ENCODE measurements around the gene BARHL1. TPM values are rescaled to one million over a fixed set of nuclear protein-coding genes. Genes with fewer than 3 reads are reported as not detected.

Gene BARHL1
- total and polyA plus RNA-seq, 2 of the 4 experiments (the other 2 are of a cell fraction) = not detected

DNA sequence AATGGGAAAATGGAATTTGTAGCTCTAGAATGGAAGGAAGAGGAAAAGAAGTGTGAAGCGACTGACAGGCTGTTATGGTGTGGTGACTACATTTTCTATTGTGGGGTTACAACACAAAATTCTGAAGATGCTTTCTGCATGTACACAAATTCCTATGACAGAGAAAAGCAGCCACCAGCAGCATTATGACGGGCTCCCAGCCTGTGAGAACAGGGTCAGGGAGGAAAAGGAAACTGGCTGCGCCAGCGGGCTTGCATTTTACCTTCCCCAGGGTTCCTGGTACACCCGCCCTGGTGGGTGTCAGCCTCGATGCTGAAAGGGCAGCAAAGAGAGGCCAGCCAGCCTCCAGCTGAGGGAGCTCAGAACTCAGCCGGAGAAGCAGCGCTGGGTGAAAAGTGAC is 46.3 kb downstream of the BARHL1 start:
- no peak overlapping the region for H2BK15ac ChIP-seq (ENCODE audit: low read depth, low read length)
- H3K9ac ChIP-seq (ENCODE audit: low read depth, low read length) = no peak overlapping the region
- peaks cover 30% of the 10 kb centered on the region for H3K36me3 ChIP-seq (ENCODE audit: control insufficient read depth, insufficient read depth, low read length)
- no peak for TF ChIP-seq CHD1 (IDR thresholded peaks at IDR 0.05; ENCODE audit: low read depth, low read length)
- no peak for TF ChIP-seq RCOR1 (IDR thresholded peaks at IDR 0.05; ENCODE audit: insufficient replicate concordance, low read length)
- TF ChIP-seq, protein P1, sequence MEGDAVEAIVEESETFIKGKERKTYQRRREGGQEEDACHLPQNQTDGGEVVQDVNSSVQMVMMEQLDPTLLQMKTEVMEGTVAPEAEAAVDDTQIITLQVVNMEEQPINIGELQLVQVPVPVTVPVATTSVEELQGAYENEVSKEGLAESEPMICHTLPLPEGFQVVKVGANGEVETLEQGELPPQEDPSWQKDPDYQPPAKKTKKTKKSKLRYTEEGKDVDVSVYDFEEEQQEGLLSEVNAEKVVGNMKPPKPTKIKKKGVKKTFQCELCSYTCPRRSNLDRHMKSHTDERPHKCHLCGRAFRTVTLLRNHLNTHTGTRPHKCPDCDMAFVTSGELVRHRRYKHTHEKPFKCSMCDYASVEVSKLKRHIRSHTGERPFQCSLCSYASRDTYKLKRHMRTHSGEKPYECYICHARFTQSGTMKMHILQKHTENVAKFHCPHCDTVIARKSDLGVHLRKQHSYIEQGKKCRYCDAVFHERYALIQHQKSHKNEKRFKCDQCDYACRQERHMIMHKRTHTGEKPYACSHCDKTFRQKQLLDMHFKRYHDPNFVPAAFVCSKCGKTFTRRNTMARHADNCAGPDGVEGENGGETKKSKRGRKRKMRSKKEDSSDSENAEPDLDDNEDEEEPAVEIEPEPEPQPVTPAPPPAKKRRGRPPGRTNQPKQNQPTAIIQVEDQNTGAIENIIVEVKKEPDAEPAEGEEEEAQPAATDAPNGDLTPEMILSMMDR (conservative IDR thresholded peaks at IDR 0.05; ENCODE audit: low read depth, low read length) = no peak
- TF ChIP-seq RFX5 (IDR thresholded peaks at IDR 0.05; ENCODE audit: low read depth, low read length) = no peak
- no peak for TF ChIP-seq FOS (IDR thresholded peaks at IDR 0.05; ENCODE audit: low read depth, low read length)
- TF ChIP-seq NFE2L2 (IDR thresholded peaks at IDR 0.05; ENCODE audit: low read depth, low read length) = no peak
- no peak for TF ChIP-seq MAFK (IDR thresholded peaks at IDR 0.05; ENCODE audit: low read depth, low read length)
- TF ChIP-seq RAD21 (IDR thresholded peaks at IDR 0.05; ENCODE audit: low read length) = no peak
- TF ChIP-seq CEBPB (IDR thresholded peaks at IDR 0.05; ENCODE audit: low read depth, low read length) = no peak
- no peak for TF ChIP-seq MXI1 (IDR thresholded peaks at IDR 0.05; ENCODE audit: borderline replicate concordance, low read depth, low read length)
- H3K56ac ChIP-seq (ENCODE audit: extremely low read depth, insufficient read depth, low read length) = no peak overlapping the region
- DNase-seq (no peak), ATAC-seq (ENCODE audit: low read depth) (no peak)
- no peak overlapping the region for H3K18ac ChIP-seq (ENCODE audit: low read depth, low read length)
- intact Hi-C loops (cut with micrococcal nuclease) = no loop called here
- H3K9me1 ChIP-seq (ENCODE audit: insufficient read depth, low read length) = peaks cover 10% of the 10 kb centered on the region; the same call in 1 of the 2 replicates
- no peak overlapping the region for H3K27ac ChIP-seq (ENCODE audit: insufficient read depth, low read length)
- in situ Hi-C loops (cut with MboI; ENCODE audit: low sequenced_read_pairs) = no loop called here
- no peak overlapping the region for H3K4ac ChIP-seq (ENCODE audit: low read depth, low read length)
- no peak overlapping the region for H2AFZ ChIP-seq (replicated peaks; ENCODE audit: low read length, poor library complexity)
- H4K91ac ChIP-seq (ENCODE audit: insufficient read depth, low read depth, low read length) = no peak overlapping the region
- POLR2A ChIA-PET (ENCODE audit: unreplicated experiment) = no interaction called here
- H4K5ac ChIP-seq (ENCODE audit: low read depth, low read length) = no peak overlapping the region
- H4K8ac ChIP-seq (ENCODE audit: low read depth in 2 of 2, low read length in 2 of 2) = no peak overlapping the region
- H3K79me1 ChIP-seq (ENCODE audit: low read depth in 1 of 2, low read length in 2 of 2) = no peaks in the 10 kb centered on the region
- no peak overlapping the region for H3K4me3 ChIP-seq (ENCODE audit: insufficient read depth, low read depth, low read length)
- no TSS peak for BruUV-seq (replicated peaks)
- no CpG with 5 or more reads among the region's 8 CpGs for WGBS, 2 experiments (ENCODE audit: extremely low coverage in 2 of 2, insufficient read length in 1 of 2)
- no peaks in the 10 kb centered on the region for H3K27me3 ChIP-seq (ENCODE audit: control insufficient read depth, insufficient read depth, low read length)
- peaks cover 23% of the 10 kb centered on the region; the same call in 1 of the 2 replicates for H4K20me1 ChIP-seq (ENCODE audit: insufficient read depth, low read length)
- dilution Hi-C loops (cut with HindIII; ENCODE audit: low sequenced_read_pairs, unreplicated experiment) = no loop called here
- no peak overlapping the region for H2BK120ac ChIP-seq (ENCODE audit: low read depth, low read length)
- no peak overlapping the region for H2BK5ac ChIP-seq (ENCODE audit: low read depth, low read length, poor library complexity, severe bottlenecking)
- H3K4me1 ChIP-seq (ENCODE audit: control insufficient read depth, insufficient read depth, low read length) = 0 out of 2 replicates have a peak, but pooled peaks cover 3% of the 10 kb centered on the region
- H3K4me2 ChIP-seq (ENCODE audit: low read depth, low read length) = no peak overlapping the region
- H2BK20ac ChIP-seq (ENCODE audit: low read depth, low read length) = no peak overlapping the region
- CTCF ChIA-PET = no interaction called here
- H2AK9ac ChIP-seq (replicated peaks; ENCODE audit: low read depth, low read length, poor library complexity) = no peak overlapping the region
- H3K23ac ChIP-seq (ENCODE audit: low read depth, low read length) = no peak overlapping the region
- H3K14ac ChIP-seq (replicated peaks; ENCODE audit: low read depth, low read length) = no peak overlapping the region
- H2AK5ac ChIP-seq (ENCODE audit: low read depth, low read length) = no peak overlapping the region
- H3K9me3 ChIP-seq (ENCODE audit: control insufficient read depth, insufficient read depth, low read length) = no peaks in the 10 kb centered on the region

Data from IMR-90 (cell line).